Hematopoietic multipotent progenitor cell treated with erythropoietin and hydrocortisone succinate and interleukin-3 and kit ligand, for 17 days (in vitro differentiated cells): ENCODE measurements around the gene EPOP.
"Not testable (repeated sequence)": the region's sequence is repeated elsewhere in the genome, so short reads cannot be mapped to it uniquely, and the experiment has no call there.

Experiments
- DNase-seq: peaks from one replicate; pipeline ENCODE4 v3.0.0-alpha.2; 2015; ENCODE audit warnings: low spot score

EPOP gene

GRCh38 chr17:38637951-38638350 lies 36.8 kb downstream of the EPOP start:
- no peak for DNase-seq

- DNase-seq: no peak
These were observed 38.7 kb downstream of the EPOP start for GRCh38 chr17:38636054-38636453.

- no peak for DNase-seq
These were observed 42.4 kb downstream of the EPOP start for GRCh38 chr17:38632334-38632733.

- no peak for DNase-seq
These were observed 46.3 kb downstream of the EPOP start for GRCh38 chr17:38628441-38628840.

- DNase-seq: no peak
These were observed 46.8 kb downstream of the EPOP start for GRCh38 chr17:38627957-38628356.

- DNase-seq: not testable (repeated sequence)
These were observed 48.0 kb downstream of the EPOP start for GRCh38 chr17:38626606-38627226.

- DNase-seq: no peak
These were observed 49.3 kb downstream of the EPOP start for GRCh38 chr17:38625482-38625881.

GRCh38 chr17:38624782-38625355 lies 49.9 kb downstream of the EPOP start:
- not testable (repeated sequence) for DNase-seq
